Muscle layer of duodenum (tissue), 2 donors: ENCODE data around the gene COPS8.

ENCODE experiments used
- H3K27ac ChIP-seq: one replicate; pipeline ENCODE4 v1.7.0; 2013; ENCODE audit warnings: mild to moderate bottlenecking, low read length
- H3K27me3 ChIP-seq: one replicate; pipeline ENCODE4 v1.7.0; 2013; ENCODE audit warnings: low read depth, mild to moderate bottlenecking, control low read depth, low read length
- H3K36me3 ChIP-seq, 2 donors: one replicate each; pipeline ENCODE4 v1.7.0; 2013; ENCODE audit warnings: low read length in 2 of 2, control low read depth in 1 of 2, mild to moderate bottlenecking in 1 of 2; ENCODE audit not compliant: insufficient read depth in 2 of 2, control insufficient read depth in 1 of 2
- H3K4me1 ChIP-seq, 2 donors: one replicate each; pipeline ENCODE4 v1.7.0; 2013; ENCODE audit warnings: low read length in 2 of 2, mild to moderate bottlenecking in 2 of 2, control low read depth in 1 of 2, moderate library complexity in 1 of 2; ENCODE audit not compliant: insufficient read depth in 2 of 2, control insufficient read depth in 1 of 2
- H3K4me3 ChIP-seq, 2 donors: one replicate each; pipeline ENCODE4 v1.7.0; 2013; ENCODE audit warnings: low read length in 2 of 2, low read depth in 1 of 2, mild to moderate bottlenecking in 1 of 2
- H3K9me3 ChIP-seq, 2 donors: one replicate each; pipeline ENCODE4 v1.7.0; 2013; ENCODE audit warnings: low read length in 2 of 2, control low read depth in 1 of 2, mild to moderate bottlenecking in 1 of 2; ENCODE audit not compliant: control insufficient read depth in 1 of 2
- donor health status: healthy.

COPS8 gene

DNA sequence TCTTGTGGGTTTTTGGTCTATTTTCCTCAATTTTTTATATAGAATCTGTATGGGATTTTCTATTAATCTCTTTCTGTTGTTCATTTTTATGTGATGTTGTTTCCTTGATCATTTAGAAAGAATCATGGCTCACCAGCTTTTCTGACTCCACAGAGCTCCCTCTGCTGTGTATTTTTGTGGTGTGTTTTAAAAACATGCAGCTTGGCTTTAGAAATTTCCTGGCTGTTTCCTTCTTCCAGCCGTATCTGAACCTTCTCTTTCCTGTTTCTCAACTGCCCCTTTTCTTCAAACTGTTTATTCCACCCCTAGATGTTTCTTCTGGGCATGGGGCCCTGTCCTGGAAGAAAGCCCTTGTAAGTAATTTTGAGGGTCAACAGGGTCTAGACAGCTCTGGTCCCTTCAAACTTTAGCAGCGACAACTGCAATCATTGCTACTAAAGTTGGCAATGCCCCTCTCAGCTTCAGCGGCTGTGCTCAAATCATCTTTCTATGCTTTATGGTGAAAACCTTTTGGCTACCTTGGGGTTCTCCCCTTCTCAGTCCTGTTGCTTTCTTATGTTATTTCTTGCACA, 17.6 kb upstream of the COPS8 start:
- Histone ChIP-seq H3K36me3 (no peaks in the 10 kb centered on the region), H3K9me3 (no peaks in the 10 kb centered on the region), H3K27ac (no peak overlapping the region), H3K27me3 (no peaks in the 10 kb centered on the region), H3K4me3 (no peak overlapping the region), H3K4me1 (no peaks in the 10 kb centered on the region)

DNA sequence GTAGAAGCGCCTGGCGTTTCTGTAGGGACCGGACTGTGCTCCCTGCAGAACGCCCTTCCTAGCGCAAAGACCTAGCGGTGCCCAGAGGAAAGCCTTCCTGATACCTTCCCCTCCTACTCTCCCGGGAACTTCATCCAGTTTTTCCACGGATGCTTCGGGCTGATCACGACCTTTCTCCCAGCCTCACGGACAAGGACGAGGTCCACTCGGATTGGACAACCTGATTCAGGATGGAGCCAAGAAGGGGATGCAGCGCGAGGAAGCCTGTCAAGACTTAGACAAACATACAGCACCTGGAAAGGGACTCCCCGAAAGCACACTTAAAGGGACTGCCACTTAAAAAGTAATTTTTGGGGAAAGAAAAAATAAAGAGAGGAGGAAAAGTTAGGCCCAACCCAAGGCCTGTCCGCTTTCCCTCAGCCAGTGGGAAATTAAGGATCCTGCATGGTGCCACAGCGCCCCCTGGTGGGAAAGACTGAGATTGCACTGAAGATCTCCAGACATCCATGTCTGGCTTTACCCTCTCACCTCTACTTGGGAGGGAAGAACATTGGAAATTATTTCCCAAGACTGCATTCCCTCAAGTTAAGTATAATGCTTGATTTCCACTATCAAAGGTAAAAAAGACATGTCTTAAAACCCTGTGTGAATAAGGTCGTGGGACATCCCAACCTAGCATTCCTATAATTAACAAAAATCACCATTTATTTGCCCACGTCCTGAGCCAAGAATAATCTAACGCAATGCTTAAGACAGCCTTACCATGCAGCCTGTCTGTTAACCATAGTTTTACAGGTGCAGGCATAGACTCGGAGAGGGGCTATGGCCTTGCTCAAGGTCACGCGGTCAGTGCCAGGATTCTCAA, 13.4 kb upstream of the COPS8 start:
- Histone ChIP-seq H3K9me3 (no peaks in the 10 kb centered on the region), H3K4me1 (peaks cover 0 to 6% of the 10 kb centered on the region in 2 donors), H3K27me3 (no peaks in the 10 kb centered on the region), H3K27ac (no peak overlapping the region), H3K4me3 (no peak overlapping the region), H3K36me3 (no peaks in the 10 kb centered on the region)

DNA sequence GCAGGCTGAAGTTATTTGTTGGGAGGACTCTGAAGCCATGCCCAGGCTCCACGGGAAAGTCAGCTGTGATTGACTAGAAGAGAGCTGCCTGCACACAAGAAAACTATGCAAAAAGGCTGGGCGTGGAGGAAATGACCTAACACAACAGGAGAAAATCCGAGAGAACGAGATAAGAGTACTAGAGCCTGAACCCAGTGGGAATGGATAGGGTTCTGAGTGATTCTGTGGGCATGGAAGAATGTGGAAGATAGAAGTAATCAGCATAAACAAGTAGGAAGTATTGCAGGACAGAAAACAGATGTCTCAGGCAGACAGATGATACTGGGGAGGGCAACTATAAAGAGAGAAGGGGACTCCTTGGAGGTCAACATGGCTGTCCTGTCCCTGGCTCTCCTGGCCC, 12.1 kb upstream of the COPS8 start:
- Histone ChIP-seq H3K9me3 (no peaks in the 10 kb centered on the region), H3K27me3 (no peaks in the 10 kb centered on the region), H3K4me1 (peaks cover 0 to 6% of the 10 kb centered on the region in 2 donors), H3K4me3 (no peak overlapping the region), H3K27ac (no peak overlapping the region), H3K36me3 (no peaks in the 10 kb centered on the region)

DNA sequence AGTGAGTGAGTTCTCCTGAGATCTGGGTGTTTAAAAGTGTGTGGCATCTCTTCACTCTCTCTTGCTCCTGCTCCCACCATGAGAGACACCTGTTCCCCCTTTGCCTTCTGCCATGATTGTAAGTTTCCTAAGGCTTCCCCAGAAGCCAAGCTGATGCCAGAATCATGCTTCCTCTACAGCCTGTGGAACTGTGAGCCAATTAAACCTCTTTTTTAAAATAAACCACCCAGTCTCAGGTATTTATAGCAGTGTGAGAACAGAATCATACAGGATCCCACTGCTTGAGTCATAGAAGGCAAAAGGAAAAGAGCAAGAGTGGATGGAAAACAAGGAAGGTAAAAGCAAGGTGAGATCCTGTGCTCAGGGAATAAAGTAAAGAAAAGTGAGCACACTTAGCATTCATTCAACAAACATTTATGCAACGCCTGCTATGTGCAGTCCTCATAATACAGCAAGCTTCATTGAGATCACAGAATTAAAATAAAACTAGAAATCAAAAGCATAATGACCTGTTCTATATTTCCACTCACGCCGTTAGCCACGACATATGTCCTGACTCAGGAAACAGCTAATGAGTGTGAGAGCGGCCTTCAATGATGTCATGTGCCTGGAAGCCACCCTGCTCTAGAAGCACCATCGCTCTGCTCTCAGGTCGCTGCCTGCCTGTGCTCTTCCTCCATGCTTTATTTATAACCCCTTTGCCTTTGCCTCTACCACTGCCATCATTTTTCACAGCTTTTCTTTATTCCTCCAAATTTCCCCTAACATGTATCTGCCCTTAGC, 11.3 kb upstream of the COPS8 start:
- Histone ChIP-seq H3K36me3 (no peaks in the 10 kb centered on the region), H3K4me1 (peaks cover 0 to 6% of the 10 kb centered on the region in 2 donors), H3K9me3 (no peaks in the 10 kb centered on the region), H3K27ac (no peak overlapping the region), H3K27me3 (no peaks in the 10 kb centered on the region), H3K4me3 (no peak overlapping the region)

DNA sequence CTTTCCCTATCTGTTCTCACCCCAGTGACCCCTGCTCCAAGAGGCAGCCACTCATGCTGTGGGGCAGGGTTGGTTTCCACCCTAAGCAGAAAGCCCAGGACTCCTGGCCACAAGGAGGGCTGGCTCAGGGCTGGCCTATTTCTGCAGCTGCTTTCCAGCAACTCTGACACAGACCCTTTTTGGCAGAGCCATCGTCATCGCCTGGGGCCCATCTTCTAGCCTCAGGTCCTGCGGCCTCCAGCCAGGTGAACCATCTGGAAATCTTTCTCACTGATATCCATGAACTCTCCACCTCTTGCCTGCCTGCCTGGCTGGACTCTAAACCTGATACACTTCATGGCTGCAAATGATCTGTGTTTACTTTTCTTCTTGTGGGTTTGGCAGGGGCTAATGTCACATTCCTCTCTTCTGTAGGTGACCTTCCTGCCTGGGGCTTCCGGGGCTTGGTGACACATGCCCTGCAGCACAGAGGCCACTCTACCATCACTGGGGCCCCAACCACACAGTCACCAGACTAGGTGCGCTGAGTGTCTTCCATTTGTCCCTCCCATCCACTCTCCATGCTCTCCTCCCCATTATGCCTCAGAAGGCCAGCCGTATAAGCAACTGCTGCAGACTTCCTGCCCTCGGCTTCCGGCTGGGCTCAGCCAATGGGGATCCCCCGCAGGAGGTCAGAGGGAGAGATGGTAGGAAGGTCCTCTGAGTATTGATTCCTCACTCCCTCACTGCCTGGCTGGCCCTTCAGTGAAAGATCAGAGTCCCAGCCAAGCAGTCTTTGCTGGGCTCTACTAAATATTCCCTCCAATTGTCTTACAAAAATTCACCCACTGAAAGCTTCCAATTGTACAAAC, 9.7 kb upstream of the COPS8 start:
- peaks cover 0 to 6% of the 10 kb centered on the region in 2 donors for H3K4me1 ChIP-seq
- no peak overlapping the region for H3K27ac ChIP-seq
- H3K36me3 ChIP-seq, result no peaks in the 10 kb centered on the region
- no peaks in the 10 kb centered on the region for H3K9me3 ChIP-seq
- no peak overlapping the region for H3K4me3 ChIP-seq
- H3K27me3 ChIP-seq, result no peaks in the 10 kb centered on the region

DNA sequence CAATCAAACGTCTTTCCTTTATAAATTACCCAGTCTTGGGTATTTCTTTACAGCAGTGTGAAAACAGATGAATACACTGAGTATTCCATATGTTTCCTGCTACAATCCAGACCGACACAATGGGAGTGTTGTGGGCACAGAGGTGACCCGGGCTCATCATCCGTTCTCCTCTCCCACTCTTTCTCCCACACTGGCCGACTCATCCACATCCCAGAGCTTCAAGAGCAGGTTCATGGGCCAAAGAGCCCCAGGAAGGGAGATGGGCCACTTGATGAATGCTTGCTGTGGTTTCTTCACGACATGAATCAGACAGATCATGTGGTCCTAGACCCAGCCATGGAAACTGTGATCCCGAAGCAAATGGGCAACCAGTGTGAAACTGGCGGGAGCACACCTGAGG, 4.1 kb upstream of the COPS8 start:
- no peak overlapping the region for H3K4me3 ChIP-seq
- H3K36me3 ChIP-seq, result no peaks in the 10 kb centered on the region
- no peak overlapping the region for H3K27ac ChIP-seq
- peaks cover 1 to 14% of the 10 kb centered on the region in 2 donors for H3K4me1 ChIP-seq
- no peaks in the 10 kb centered on the region for H3K9me3 ChIP-seq
- no peaks in the 10 kb centered on the region for H3K27me3 ChIP-seq

DNA sequence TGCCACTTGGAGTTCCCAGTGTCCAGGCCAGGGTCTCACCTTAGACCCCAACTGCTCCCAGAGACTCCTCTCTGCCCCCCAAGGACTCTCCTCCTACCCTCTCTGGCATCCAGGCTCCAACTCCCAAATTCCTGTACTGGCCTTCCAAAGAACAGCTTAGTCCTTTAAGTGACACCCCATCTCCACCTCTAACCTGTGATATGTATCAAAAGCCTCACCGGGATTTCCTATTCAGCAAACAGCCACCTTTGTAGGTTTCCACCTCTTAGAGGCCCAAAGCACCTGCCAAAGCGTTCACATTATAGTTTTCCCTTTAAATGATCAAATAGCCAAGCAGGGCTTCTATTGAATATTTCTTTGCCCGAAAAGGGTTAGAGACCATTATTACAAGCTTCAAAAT, 2.7 kb upstream of the COPS8 start:
- H3K27ac ChIP-seq, result no peak overlapping the region
- peaks cover 6 to 25% of the 10 kb centered on the region in 2 donors for H3K4me1 ChIP-seq
- no peaks in the 10 kb centered on the region for H3K27me3 ChIP-seq
- no peaks in the 10 kb centered on the region for H3K9me3 ChIP-seq
- no peak overlapping the region for H3K4me3 ChIP-seq
- H3K36me3 ChIP-seq, result no peaks in the 10 kb centered on the region

DNA sequence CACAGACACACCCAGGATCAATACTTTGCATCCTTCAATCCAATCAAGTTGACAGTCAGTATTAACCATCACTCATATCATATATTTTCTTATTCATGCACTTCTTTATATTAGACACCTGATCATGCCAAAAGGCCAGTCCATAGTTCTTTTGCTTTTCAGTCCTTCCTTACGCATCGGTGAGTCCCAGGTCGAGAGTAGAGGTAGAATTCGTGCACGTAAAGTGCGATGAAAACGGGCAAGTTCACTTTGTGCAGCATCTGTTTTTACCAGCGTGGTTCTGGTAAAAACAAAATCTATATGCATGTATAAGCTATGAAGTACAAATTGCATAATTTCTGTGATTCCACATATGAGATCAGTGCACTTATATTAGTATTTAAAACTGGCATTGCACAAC, 1.2 kb upstream of the COPS8 start:
- Histone ChIP-seq H3K9me3 (no peaks in the 10 kb centered on the region), H3K27me3 (no peaks in the 10 kb centered on the region), H3K4me1 (peaks cover 6 to 25% of the 10 kb centered on the region in 2 donors), H3K4me3 (peak overlapping the region in 1 of 2 donors; percentile 84), H3K27ac (no peak overlapping the region), H3K36me3 (no peaks in the 10 kb centered on the region)

DNA sequence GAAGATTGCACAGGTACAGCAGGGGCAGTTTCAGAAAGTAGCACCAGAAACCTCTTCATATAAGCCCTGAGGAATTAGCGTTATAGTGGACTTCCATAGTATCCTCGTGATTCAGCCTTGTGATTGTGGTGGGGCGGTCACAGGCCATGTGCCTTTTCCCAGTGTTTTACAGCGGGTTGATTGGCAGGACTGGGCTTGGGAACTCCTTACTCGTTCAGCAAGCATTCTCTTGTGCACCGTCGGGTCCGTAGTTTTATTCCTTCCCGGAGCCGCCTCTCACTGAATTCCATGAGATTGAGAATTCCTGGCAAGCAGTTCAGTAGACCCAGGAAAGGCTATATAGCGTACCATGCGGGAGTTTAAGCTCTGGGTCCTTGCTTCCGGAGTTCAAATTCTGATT, 5.2 kb downstream of the COPS8 start:
- Histone ChIP-seq H3K4me3 (no peak overlapping the region), H3K36me3 (peaks cover 15 to 34% of the 10 kb centered on the region in 2 donors), H3K9me3 (no peaks in the 10 kb centered on the region), H3K4me1 (peaks cover 11 to 46% of the 10 kb centered on the region in 2 donors), H3K27me3 (no peaks in the 10 kb centered on the region), H3K27ac (no peak overlapping the region)

DNA sequence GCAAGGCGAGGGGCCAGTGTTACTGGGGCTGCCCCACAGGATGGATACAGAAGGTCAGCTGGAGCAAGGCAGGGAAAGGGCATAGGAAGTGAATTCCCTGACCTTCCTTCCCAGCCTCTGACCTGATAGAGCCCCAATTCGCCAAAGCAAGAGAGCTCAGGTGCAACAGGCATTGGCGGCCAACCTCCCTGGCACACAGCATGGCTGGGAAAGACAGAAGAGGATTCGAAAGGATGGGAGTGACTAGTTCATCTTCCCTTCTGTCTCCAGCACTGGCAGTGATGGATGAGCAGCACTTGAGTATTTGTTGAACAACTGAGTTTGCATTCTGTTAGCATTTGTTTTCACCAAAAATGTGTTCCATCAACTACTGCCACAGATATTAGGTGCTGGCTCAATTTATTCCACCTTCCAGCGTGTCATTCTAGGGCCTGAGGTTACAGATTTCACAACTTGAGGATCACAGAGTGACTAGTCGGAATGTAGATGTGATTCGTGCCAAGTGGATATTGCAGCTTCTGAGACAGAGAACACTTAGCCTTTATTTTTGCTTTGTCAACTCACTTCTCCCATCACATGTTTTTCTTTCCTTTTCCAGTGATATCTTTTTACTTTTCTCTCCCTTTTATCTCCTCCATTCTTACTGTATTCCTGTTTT, 6.2 kb downstream of the COPS8 start:
- Histone ChIP-seq H3K27me3 (no peaks in the 10 kb centered on the region), H3K36me3 (peaks cover 23 to 44% of the 10 kb centered on the region in 2 donors), H3K4me1 (peaks cover 7 to 38% of the 10 kb centered on the region in 2 donors), H3K4me3 (no peak overlapping the region), H3K9me3 (no peaks in the 10 kb centered on the region), H3K27ac (peak overlapping the region; percentile 56)
